ENCODE data around the gene ADIPOR1. TPM values are rescaled to one million over a fixed set of nuclear protein-coding genes. Genes with fewer than 3 reads are reported as not detected.

Gene ADIPOR1
- total and polyA plus RNA-seq, 2 of the 4 experiments (the other 2 are of a cell fraction): 82.7 to 92.5 TPM

GRCh38 chr1:202932476-202932875 is 25.6 kb downstream of the ADIPOR1 start:
- in situ Hi-C loops (cut with MboI; ENCODE audit: low sequenced_read_pairs) (no loop called here), dilution Hi-C loops (cut with HindIII; ENCODE audit: low sequenced_read_pairs, unreplicated experiment) (no loop called here), intact Hi-C loops (cut with micrococcal nuclease) (no loop called here)
- ChIA-PET CTCF (no interaction called here), POLR2A (ENCODE audit: unreplicated experiment) (no interaction called here)
- H2AFZ ChIP-seq (replicated peaks; ENCODE audit: low read length, poor library complexity): no peak overlapping the region
- no peak overlapping the region for H3K4me2 ChIP-seq (ENCODE audit: low read depth, low read length)
- H2BK20ac ChIP-seq (ENCODE audit: low read depth, low read length): no peak overlapping the region
- no peak overlapping the region for H3K9ac ChIP-seq (ENCODE audit: low read depth, low read length)
- no peak for DNase-seq
- H2AK9ac ChIP-seq (replicated peaks; ENCODE audit: low read depth, low read length, poor library complexity): no peak overlapping the region
- H3K14ac ChIP-seq (replicated peaks; ENCODE audit: low read depth, low read length): no peak overlapping the region
- no peak overlapping the region for H3K23ac ChIP-seq (ENCODE audit: low read depth, low read length)
- H2BK120ac ChIP-seq (ENCODE audit: low read depth, low read length): no peak overlapping the region
- no peak overlapping the region for H4K91ac ChIP-seq (ENCODE audit: insufficient read depth, low read depth, low read length)
- no peak overlapping the region for H2BK5ac ChIP-seq (ENCODE audit: low read depth, low read length, poor library complexity, severe bottlenecking)
- no peaks in the 10 kb centered on the region for H3K36me3 ChIP-seq (ENCODE audit: control insufficient read depth, insufficient read depth, low read length)
- no peak for ATAC-seq (ENCODE audit: low read depth)
- H3K4ac ChIP-seq (ENCODE audit: low read depth, low read length): no peak overlapping the region
- H4K20me1 ChIP-seq (ENCODE audit: insufficient read depth, low read length): no peaks in the 10 kb centered on the region
- no peaks in the 10 kb centered on the region for H3K9me3 ChIP-seq (ENCODE audit: control insufficient read depth, insufficient read depth, low read length)
- no CpG with 5 or more reads among the region's 2 CpGs for WGBS, 2 experiments (ENCODE audit: extremely low coverage in 2 of 2, insufficient read length in 1 of 2)
- H3K27ac ChIP-seq (ENCODE audit: insufficient read depth, low read length): no peak overlapping the region
- H3K4me1 ChIP-seq (ENCODE audit: control insufficient read depth, insufficient read depth, low read length): no peaks in the 10 kb centered on the region
- BruUV-seq (replicated peaks): no TSS peak
- no peak overlapping the region for H2BK15ac ChIP-seq (ENCODE audit: low read depth, low read length)
- no peak overlapping the region for H4K8ac ChIP-seq (ENCODE audit: low read depth in 2 of 2, low read length in 2 of 2)
- no peak overlapping the region for H3K56ac ChIP-seq (ENCODE audit: extremely low read depth, insufficient read depth, low read length)
- no peaks in the 10 kb centered on the region for H3K27me3 ChIP-seq (ENCODE audit: control insufficient read depth, insufficient read depth, low read length)
- no peak overlapping the region for H3K18ac ChIP-seq (ENCODE audit: low read depth, low read length)
- H2AK5ac ChIP-seq (ENCODE audit: low read depth, low read length): no peak overlapping the region
- H3K9me1 ChIP-seq (ENCODE audit: insufficient read depth, low read length): no peaks in the 10 kb centered on the region
- H4K5ac ChIP-seq (ENCODE audit: low read depth, low read length): no peak overlapping the region
- no peak overlapping the region for H3K4me3 ChIP-seq (ENCODE audit: insufficient read depth, low read depth, low read length)
- H3K79me1 ChIP-seq (ENCODE audit: low read depth in 1 of 2, low read length in 2 of 2): no peaks in the 10 kb centered on the region
- no peak for TF ChIP-seq SMC3 (IDR thresholded peaks at IDR 0.05; ENCODE audit: low read depth, low read length)
- TF ChIP-seq FOS (IDR thresholded peaks at IDR 0.05; ENCODE audit: low read depth, low read length): no peak
- TF ChIP-seq RFX5 (IDR thresholded peaks at IDR 0.05; ENCODE audit: low read depth, low read length): no peak
- TF ChIP-seq NFE2L2 (IDR thresholded peaks at IDR 0.05; ENCODE audit: low read depth, low read length): no peak
- TF ChIP-seq CTCF (conservative IDR thresholded peaks at IDR 0.05; ENCODE audit: low read depth, low read length): no peak
- TF ChIP-seq MAFK (IDR thresholded peaks at IDR 0.05; ENCODE audit: low read depth, low read length): no peak
- no peak for TF ChIP-seq MAZ (IDR thresholded peaks at IDR 0.05; ENCODE audit: borderline replicate concordance, low read depth, low read length)
- TF ChIP-seq CEBPB (IDR thresholded peaks at IDR 0.05; ENCODE audit: low read depth, low read length): no peak
- TF ChIP-seq RCOR1 (IDR thresholded peaks at IDR 0.05; ENCODE audit: insufficient replicate concordance, low read length): no peak
- no peak for TF ChIP-seq CHD1 (IDR thresholded peaks at IDR 0.05; ENCODE audit: low read depth, low read length)
- TF ChIP-seq BHLHE40 (IDR thresholded peaks at IDR 0.05; ENCODE audit: low read depth, low read length): no peak
- TF ChIP-seq ELK1 (IDR thresholded peaks at IDR 0.05; ENCODE audit: borderline replicate concordance, low read depth, low read length): no peak
- TF ChIP-seq RAD21 (IDR thresholded peaks at IDR 0.05; ENCODE audit: low read length): no peak
- no peak for TF ChIP-seq MXI1 (IDR thresholded peaks at IDR 0.05; ENCODE audit: borderline replicate concordance, low read depth, low read length)
- TF ChIP-seq USF2 (IDR thresholded peaks at IDR 0.05; ENCODE audit: low read depth, low read length): no peak

Measured in IMR-90 (cell line).